Right lobe of liver (tissue), 4 donors: ENCODE data around the gene TADA2A.

Experiments
- CTCF ChIP-seq, 4 donors: fragments of 200-600 bp in 3 of 4; fragments of 450-650 bp in 1 of 4; IDR thresholded peaks; one replicate each; pipeline versions ENCODE4 v1.5.1 to v1.8.0; 2016 to 2022; ENCODE audit warnings: antibody characterized with exemption in 4 of 4, mild to moderate bottlenecking in 2 of 4
- POLR2A ChIP-seq: fragments of 450-650 bp; IDR thresholded peaks from one replicate; pipeline ENCODE4 v1.6.1; 2017; ENCODE audit warnings: antibody characterized with exemption, mild to moderate bottlenecking
- donor health status: DM: no; HTN: no; CAD: no.
- donor health status: DM: no; HTN: no; CAD: no.
- donor health status: DM: no; HTN: yes; CAD: no.

DNA sequence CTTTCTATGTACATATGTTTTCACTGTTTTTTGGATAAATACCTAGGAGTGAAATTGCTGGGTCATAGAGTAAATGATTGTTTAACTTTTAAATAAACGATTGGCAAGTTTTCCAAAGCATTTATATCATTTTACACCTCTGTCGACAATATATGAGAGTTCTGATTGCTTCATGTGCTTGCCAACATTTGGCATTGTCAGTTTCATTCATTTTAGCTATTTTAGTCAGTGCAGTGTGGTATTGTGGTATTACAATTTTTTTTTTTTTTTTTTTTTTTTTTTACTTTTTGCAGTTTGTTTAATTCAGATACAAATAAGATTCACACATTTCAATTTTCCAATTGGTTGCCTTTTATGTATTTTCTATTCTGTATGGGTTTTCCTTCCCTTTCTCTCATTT, 26.0 kb downstream of the TADA2A start:
- TF ChIP-seq POLR2A (no peak), CTCF (IDR thresholded peaks at IDR 0.05) (no peak)
